Memory B cell (primary cell): ENCODE measurements around the gene TWIST2.

Experiments used
- ATAC-seq: fragments of 150-1000 bp; cut with Tn5 transposase; 2 replicates; pipeline ENCODE4 v1.10.0; 2021; ENCODE audit warnings: low read depth, mild to moderate bottlenecking, moderate library complexity
- DNase-seq, 2 donors: peaks; one replicate each; pipeline ENCODE4 v3.0.0; 2022; ENCODE audit warnings: low spot score in 2 of 2
- H3K27ac Mint-ChIP-seq: one replicate; pipeline ENCODE4 v1.8.0; 2022; ENCODE audit warnings: mild to moderate bottlenecking, moderate library complexity, mixed read lengths
- H3K27me3 Mint-ChIP-seq: one replicate; pipeline ENCODE4 v1.8.0; 2022; ENCODE audit warnings: mixed read lengths
- H3K36me3 Mint-ChIP-seq: one replicate; pipeline ENCODE4 v1.8.0; 2022; ENCODE audit warnings: mild to moderate bottlenecking, mixed read lengths
- H3K4me1 Mint-ChIP-seq: one replicate; pipeline ENCODE4 v1.8.0; 2022; ENCODE audit warnings: mixed read lengths
- H3K4me3 Mint-ChIP-seq: one replicate; pipeline ENCODE4 v1.8.0; 2022; ENCODE audit warnings: mild to moderate bottlenecking, moderate library complexity, mixed read lengths
- H3K9me3 Mint-ChIP-seq: one replicate; pipeline ENCODE4 v1.8.0; 2022; ENCODE audit warnings: mixed read lengths

The TWIST2 gene

GRCh38 chr2:238919307-238919706 is 71.4 kb downstream of the TWIST2 start:
- no peak overlapping the region for H3K27ac Mint-ChIP-seq
- H3K27me3 Mint-ChIP-seq: peaks cover 15% of the 10 kb centered on the region
- no peak overlapping the region for H3K4me3 Mint-ChIP-seq
- H3K36me3 Mint-ChIP-seq: no peaks in the 10 kb centered on the region
- H3K4me1 Mint-ChIP-seq: no peaks in the 10 kb centered on the region
- ATAC-seq (no peak), DNase-seq (no peak)
- peaks cover 3% of the 10 kb centered on the region for H3K9me3 Mint-ChIP-seq

DNA sequence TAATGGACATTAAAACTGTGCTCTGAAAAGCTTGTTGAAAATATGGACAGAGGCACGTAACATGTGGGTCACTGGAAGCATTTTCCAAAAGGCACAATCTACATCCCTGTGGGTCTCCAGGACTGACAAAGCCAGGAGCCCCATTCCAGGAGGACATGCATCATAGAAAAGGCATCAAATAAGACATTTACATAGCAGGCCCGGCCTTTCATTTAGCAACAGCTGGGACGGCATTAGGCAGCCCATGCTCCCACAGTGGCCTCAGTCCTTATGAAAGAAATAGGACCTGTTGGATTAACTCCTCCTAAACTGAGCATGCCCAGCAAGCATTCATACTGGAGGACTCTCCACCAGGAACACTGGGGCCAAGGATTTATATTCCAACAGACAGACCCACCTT is 72.2 kb downstream of the TWIST2 start:
- Mint-ChIP-seq H3K4me1 (no peaks in the 10 kb centered on the region), H3K36me3 (no peaks in the 10 kb centered on the region), H3K9me3 (peaks cover 3% of the 10 kb centered on the region), H3K4me3 (no peak overlapping the region), H3K27ac (no peak overlapping the region), H3K27me3 (peaks cover 12% of the 10 kb centered on the region)
- ATAC-seq (no peak), DNase-seq (no peak)

GRCh38 chr2:238920601-238921001 is 72.7 kb downstream of the TWIST2 start:
- Mint-ChIP-seq H3K9me3 (peaks cover 3% of the 10 kb centered on the region), H3K4me1 (no peaks in the 10 kb centered on the region), H3K27me3 (peaks cover 12% of the 10 kb centered on the region), H3K36me3 (no peaks in the 10 kb centered on the region), H3K4me3 (no peak overlapping the region), H3K27ac (no peak overlapping the region)
- DNase-seq (no peak), ATAC-seq (no peak)

DNA sequence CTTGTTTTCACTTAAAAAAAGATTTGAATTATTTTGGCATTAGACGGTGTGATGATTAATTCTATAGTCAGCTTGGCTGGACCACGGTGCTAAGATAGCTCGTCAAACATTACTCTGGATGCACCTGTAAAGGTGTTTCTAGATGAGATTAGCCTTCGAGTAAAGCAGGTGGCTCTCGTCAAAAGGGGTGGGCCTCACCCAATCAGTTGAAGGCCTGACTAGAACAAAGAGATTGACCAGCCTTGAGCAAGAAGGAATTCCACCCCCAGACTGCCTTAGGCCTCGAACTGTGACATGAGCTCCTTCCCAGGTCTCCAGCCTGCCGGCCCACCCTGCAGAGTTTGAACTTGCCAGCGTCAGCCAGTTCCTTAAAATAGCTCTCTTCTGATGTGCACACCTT is 73.4 kb downstream of the TWIST2 start:
- Mint-ChIP-seq H3K9me3 (peaks cover 3% of the 10 kb centered on the region), H3K36me3 (no peaks in the 10 kb centered on the region), H3K27me3 (peaks cover 8% of the 10 kb centered on the region), H3K4me3 (no peak overlapping the region), H3K27ac (no peak overlapping the region), H3K4me1 (no peaks in the 10 kb centered on the region)
- DNase-seq (no peak), ATAC-seq (no peak)

- Mint-ChIP-seq H3K27ac (no peak overlapping the region), H3K27me3 (peaks cover 7% of the 10 kb centered on the region), H3K4me1 (no peaks in the 10 kb centered on the region), H3K4me3 (no peak overlapping the region), H3K9me3 (peaks cover 3% of the 10 kb centered on the region), H3K36me3 (no peaks in the 10 kb centered on the region)
- DNase-seq (no peak), ATAC-seq (no peak)
Measured at GRCh38 chr2:238921681-238922319, 73.9 kb downstream of the TWIST2 start.

DNA sequence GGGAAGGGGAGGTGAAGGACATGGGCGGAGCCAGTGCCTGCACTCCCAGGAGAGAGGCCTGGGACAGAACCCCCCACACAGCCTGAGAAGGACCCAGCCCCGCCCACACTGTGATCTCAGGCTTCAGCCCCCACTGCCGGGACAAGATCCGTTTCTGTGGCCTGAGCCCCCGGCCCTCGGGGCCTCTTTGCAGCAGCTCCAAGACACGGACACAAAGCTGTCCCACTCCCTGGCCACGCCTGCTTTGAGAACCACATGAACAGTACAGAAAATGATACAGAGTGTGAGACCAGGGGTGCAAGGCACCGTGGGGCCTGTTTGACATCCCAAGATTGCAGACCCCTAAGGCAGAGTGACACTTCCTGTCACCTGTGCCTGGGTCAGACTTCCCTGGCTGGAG is 74.5 kb downstream of the TWIST2 start:
- no peaks in the 10 kb centered on the region for H3K4me1 Mint-ChIP-seq
- peaks cover 13% of the 10 kb centered on the region for H3K27me3 Mint-ChIP-seq
- DNase-seq (no peak), ATAC-seq (no peak)
- no peak overlapping the region for H3K4me3 Mint-ChIP-seq
- no peaks in the 10 kb centered on the region for H3K36me3 Mint-ChIP-seq
- H3K9me3 Mint-ChIP-seq: peaks cover 3% of the 10 kb centered on the region
- H3K27ac Mint-ChIP-seq: no peak overlapping the region

GRCh38 chr2:238924032-238924431 is 76.1 kb downstream of the TWIST2 start:
- H3K4me3 Mint-ChIP-seq: no peak overlapping the region
- no peak overlapping the region for H3K27ac Mint-ChIP-seq
- no peaks in the 10 kb centered on the region for H3K9me3 Mint-ChIP-seq
- H3K36me3 Mint-ChIP-seq: no peaks in the 10 kb centered on the region
- no peaks in the 10 kb centered on the region for H3K4me1 Mint-ChIP-seq
- peaks cover 15% of the 10 kb centered on the region for H3K27me3 Mint-ChIP-seq
- ATAC-seq (no peak), DNase-seq (no peak)

GRCh38 chr2:238924796-238925195 is 76.9 kb downstream of the TWIST2 start:
- Mint-ChIP-seq H3K4me3 (no peak overlapping the region), H3K27ac (no peak overlapping the region), H3K36me3 (no peaks in the 10 kb centered on the region), H3K27me3 (peaks cover 15% of the 10 kb centered on the region), H3K4me1 (no peaks in the 10 kb centered on the region), H3K9me3 (no peaks in the 10 kb centered on the region)
- DNase-seq: no peak
- ATAC-seq: no peak

DNA sequence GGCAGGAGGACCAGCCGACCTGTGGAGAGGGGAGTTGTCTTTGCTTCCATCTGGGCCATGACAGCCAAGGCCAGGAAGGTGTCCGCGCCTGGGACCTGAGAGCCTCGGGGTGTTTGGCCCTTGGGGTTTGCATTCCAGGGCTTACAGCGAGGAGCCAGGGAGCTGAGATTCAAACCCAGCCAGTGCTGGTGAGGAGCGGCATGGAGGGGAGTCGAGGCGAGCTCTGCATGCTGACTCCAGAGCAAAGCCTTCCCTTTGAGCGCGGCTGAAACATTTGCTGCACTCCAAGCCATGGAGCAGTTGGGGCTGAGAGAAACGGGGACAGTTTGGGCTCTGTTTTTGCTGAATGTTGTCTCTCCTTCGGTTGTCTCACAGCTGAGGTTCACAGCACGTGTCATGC is 77.4 kb downstream of the TWIST2 start:
- H3K27me3 Mint-ChIP-seq: peaks cover 15% of the 10 kb centered on the region
- no peaks in the 10 kb centered on the region for H3K36me3 Mint-ChIP-seq
- ATAC-seq (no peak), DNase-seq (no peak)
- no peaks in the 10 kb centered on the region for H3K4me1 Mint-ChIP-seq
- H3K27ac Mint-ChIP-seq: no peak overlapping the region
- no peaks in the 10 kb centered on the region for H3K9me3 Mint-ChIP-seq
- H3K4me3 Mint-ChIP-seq: no peak overlapping the region

DNA sequence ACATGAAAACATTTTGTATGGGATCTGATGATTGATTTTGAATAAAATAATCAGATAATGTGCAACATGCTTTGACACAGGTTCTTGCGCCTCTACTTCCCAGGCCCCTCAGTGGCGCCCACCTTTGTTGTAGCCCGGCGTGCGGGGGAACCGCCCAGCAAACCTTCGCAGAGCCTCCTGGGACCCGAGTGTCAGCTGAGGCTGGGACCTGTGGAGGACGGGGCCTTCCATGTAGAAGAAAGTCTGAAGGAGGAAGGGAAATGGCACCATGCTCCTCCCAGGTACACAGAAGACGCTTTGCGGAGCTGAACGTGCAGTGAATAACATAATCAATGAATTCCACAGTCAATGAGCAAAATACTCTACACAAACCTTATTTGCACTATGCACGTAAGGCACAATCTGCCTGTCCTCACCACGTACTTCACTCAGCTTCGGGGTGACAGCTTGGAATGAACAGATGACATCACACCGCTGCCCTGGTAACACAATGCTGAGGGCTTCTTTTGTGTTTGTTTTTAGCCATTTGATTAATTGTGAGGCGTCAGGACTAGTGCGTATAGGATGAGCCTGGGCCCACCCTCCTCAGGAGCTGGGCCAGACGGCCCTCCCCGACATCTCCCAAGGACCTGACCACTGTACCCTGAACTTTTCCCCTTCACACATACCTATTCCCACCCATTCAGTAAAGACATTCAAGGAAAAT is 78.1 kb downstream of the TWIST2 start:
- ATAC-seq (no peak), DNase-seq (no peak)
- Mint-ChIP-seq H3K36me3 (no peaks in the 10 kb centered on the region), H3K27ac (no peak overlapping the region), H3K4me1 (no peaks in the 10 kb centered on the region), H3K4me3 (no peak overlapping the region), H3K9me3 (no peaks in the 10 kb centered on the region), H3K27me3 (peaks cover 15% of the 10 kb centered on the region)

GRCh38 chr2:238926761-238927611 is 79.1 kb downstream of the TWIST2 start:
- no peaks in the 10 kb centered on the region for H3K9me3 Mint-ChIP-seq
- no peaks in the 10 kb centered on the region for H3K36me3 Mint-ChIP-seq
- no peak for DNase-seq
- no peak overlapping the region for H3K4me3 Mint-ChIP-seq
- no peak for ATAC-seq
- peaks cover 14% of the 10 kb centered on the region for H3K27me3 Mint-ChIP-seq
- H3K4me1 Mint-ChIP-seq: no peaks in the 10 kb centered on the region
- H3K27ac Mint-ChIP-seq: no peak overlapping the region

DNA sequence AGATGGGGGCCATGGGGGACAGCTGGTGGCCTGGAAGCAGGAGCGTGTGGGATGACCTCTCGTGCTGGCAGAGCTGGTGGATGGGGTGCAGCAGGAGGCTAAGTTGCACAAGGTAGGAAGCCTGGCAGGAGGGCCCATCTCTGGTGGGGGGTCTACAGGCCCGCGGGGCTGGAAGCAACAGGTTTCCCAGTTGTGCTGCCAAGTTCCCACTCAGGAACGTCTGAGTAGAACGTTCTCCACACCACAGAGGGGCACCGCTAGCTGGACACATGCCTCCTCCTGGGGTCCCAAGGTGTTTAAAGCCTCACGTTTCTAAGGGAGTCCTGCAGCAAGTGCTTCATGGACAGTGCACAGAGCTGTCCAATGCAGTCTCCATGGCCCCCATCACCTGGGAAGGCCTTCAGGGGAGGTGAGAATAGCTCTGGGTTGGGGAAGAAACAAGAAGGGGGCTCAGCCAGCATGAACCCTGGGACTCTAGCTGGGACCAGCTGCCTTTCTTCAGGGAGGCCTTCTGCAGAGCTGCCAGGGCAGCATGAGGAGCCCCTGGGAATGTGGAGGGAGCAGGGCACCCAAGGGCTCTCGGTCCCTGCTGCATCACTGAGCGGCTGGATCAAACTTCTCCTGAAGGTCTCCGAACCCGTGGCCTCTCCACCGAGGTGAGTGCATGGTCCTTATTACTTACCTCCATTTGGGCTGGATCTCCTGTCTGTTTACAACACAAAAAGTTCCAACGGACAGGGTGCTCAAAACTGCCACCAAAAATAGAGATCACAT is 80.0 kb downstream of the TWIST2 start:
- Mint-ChIP-seq H3K4me1 (no peaks in the 10 kb centered on the region), H3K27ac (no peak overlapping the region), H3K4me3 (no peak overlapping the region), H3K9me3 (no peaks in the 10 kb centered on the region), H3K27me3 (peaks cover 12% of the 10 kb centered on the region), H3K36me3 (no peaks in the 10 kb centered on the region)
- ATAC-seq (no peak), DNase-seq (no peak)

GRCh38 chr2:238928520-238929241 is 80.8 kb downstream of the TWIST2 start:
- Mint-ChIP-seq H3K9me3 (no peaks in the 10 kb centered on the region), H3K4me3 (no peak overlapping the region), H3K27ac (no peak overlapping the region), H3K4me1 (no peaks in the 10 kb centered on the region), H3K36me3 (no peaks in the 10 kb centered on the region), H3K27me3 (peaks cover 11% of the 10 kb centered on the region)
- DNase-seq (no peak), ATAC-seq (no peak)
